Trophoblast cell (in vitro differentiated cells and primary cell): ENCODE data around the gene EEF1A2.
A peak's percentile ranks its signal among the peaks of the same experiment; 100 is the strongest.

Experiments used
- DNase-seq, 2 donors: peaks; one replicate each; pipeline ENCODE4 v3.0.0-alpha.2; 2016
- H2AFZ ChIP-seq: 2 replicates; pipeline ENCODE4 v1.6.1; 2013; ENCODE audit warnings: low read length, moderate library complexity, mild to moderate bottlenecking; ENCODE audit not compliant: insufficient read depth, poor library complexity
- H2AK5ac ChIP-seq: 2 replicates; pipeline ENCODE4 v1.6.1; 2013; ENCODE audit warnings: mild to moderate bottlenecking, low read length
- H2BK120ac ChIP-seq: 2 replicates; pipeline ENCODE4 v1.6.1; 2013; ENCODE audit warnings: low read length, mild to moderate bottlenecking, moderate library complexity; ENCODE audit not compliant: insufficient read depth, poor library complexity
- H2BK12ac ChIP-seq: 2 replicates; pipeline ENCODE4 v1.6.1; 2013; ENCODE audit warnings: mild to moderate bottlenecking, low read length, moderate library complexity
- H2BK5ac ChIP-seq: 2 replicates; pipeline ENCODE4 v1.6.1; 2013; ENCODE audit warnings: low read length, low read depth, moderate library complexity, mild to moderate bottlenecking; ENCODE audit not compliant: poor library complexity
- H3K14ac ChIP-seq: 2 replicates; pipeline ENCODE4 v1.6.1; 2013; ENCODE audit warnings: mild to moderate bottlenecking, low read length
- H3K18ac ChIP-seq: 2 replicates; pipeline ENCODE4 v1.6.1; 2013; ENCODE audit warnings: mild to moderate bottlenecking, low read length
- H3K23ac ChIP-seq: 2 replicates; pipeline ENCODE4 v1.6.1; 2013; ENCODE audit warnings: low read length
- H3K27ac ChIP-seq: 2 replicates; pipeline ENCODE4 v1.5.1; 2013; ENCODE audit warnings: low read depth, mild to moderate bottlenecking, inconsistent platforms, low read length, moderate library complexity
- H3K27me3 ChIP-seq: 2 replicates; pipeline ENCODE4 v1.6.1; 2013; ENCODE audit warnings: inconsistent platforms, mild to moderate bottlenecking, low read length, moderate library complexity; ENCODE audit not compliant: insufficient read depth
- H3K36me3 ChIP-seq, 2 experiments: 1 replicate in 1 of 2; 2 replicates in 1 of 2; pipeline ENCODE4 v1.6.1; 2013; ENCODE audit warnings: low read length in 2 of 2, mild to moderate bottlenecking in 2 of 2, moderate library complexity in 1 of 2; ENCODE audit not compliant: insufficient read depth in 2 of 2, control insufficient read depth in 1 of 2
- H3K4ac ChIP-seq: 2 replicates; pipeline ENCODE4 v1.6.1; 2013; ENCODE audit warnings: low read depth, mild to moderate bottlenecking, low read length, moderate library complexity
- H3K4me1 ChIP-seq, 2 experiments: 1 replicate in 1 of 2; 2 replicates in 1 of 2; pipeline ENCODE4 v1.6.1; 2013; ENCODE audit warnings: low read length in 2 of 2, mild to moderate bottlenecking in 2 of 2, moderate library complexity in 1 of 2; ENCODE audit not compliant: insufficient read depth in 2 of 2, control insufficient read depth in 1 of 2
- H3K4me2 ChIP-seq: 2 replicates; pipeline ENCODE4 v1.6.1; 2013; ENCODE audit warnings: inconsistent platforms, mild to moderate bottlenecking, low read length, moderate library complexity
- H3K4me3 ChIP-seq: 2 replicates; pipeline ENCODE4 v1.5.1; 2013; ENCODE audit warnings: mild to moderate bottlenecking, low read depth, low read length, inconsistent platforms
- H3K79me1 ChIP-seq: one replicate; pipeline ENCODE4 v1.6.1; 2013; ENCODE audit warnings: low read length
- H3K79me2 ChIP-seq: 2 replicates; pipeline ENCODE4 v1.6.1; 2013; ENCODE audit warnings: low read length, mild to moderate bottlenecking; ENCODE audit not compliant: control insufficient read depth, insufficient read depth, poor library complexity
- H3K9ac ChIP-seq: 2 replicates; pipeline ENCODE4 v1.6.1; 2013; ENCODE audit warnings: mild to moderate bottlenecking, low read length
- H3K9me3 ChIP-seq: 2 replicates; pipeline ENCODE4 v1.6.1; 2013; ENCODE audit warnings: low read depth, mild to moderate bottlenecking, control low read depth, inconsistent platforms, low read length; ENCODE audit not compliant: insufficient read depth
- H4K12ac ChIP-seq: 2 replicates; pipeline ENCODE4 v1.6.1; 2013; ENCODE audit warnings: low read depth, mild to moderate bottlenecking, low read length, moderate library complexity
- H4K8ac ChIP-seq: 2 replicates; pipeline ENCODE4 v1.6.1; 2013; ENCODE audit warnings: low read depth, mild to moderate bottlenecking, low read length, moderate library complexity
- H4K91ac ChIP-seq: one replicate; pipeline ENCODE4 v1.6.1; 2013; ENCODE audit warnings: low read depth, mild to moderate bottlenecking, low read length, moderate library complexity
- WGBS: extraction: QIAGEN DNeasy Blood & Tissue Kit; methylation state at CpG from one replicate; pipeline ENCODE4 v1.1.7; 2013; ENCODE audit warnings: missing lambda C conversion rate; ENCODE audit not compliant: insufficient read length, insufficient coverage; ENCODE audit errors: extremely low coverage; 5-methylcytosine and 5-hydroxymethylcytosine counted together

The EEF1A2 gene

DNA sequence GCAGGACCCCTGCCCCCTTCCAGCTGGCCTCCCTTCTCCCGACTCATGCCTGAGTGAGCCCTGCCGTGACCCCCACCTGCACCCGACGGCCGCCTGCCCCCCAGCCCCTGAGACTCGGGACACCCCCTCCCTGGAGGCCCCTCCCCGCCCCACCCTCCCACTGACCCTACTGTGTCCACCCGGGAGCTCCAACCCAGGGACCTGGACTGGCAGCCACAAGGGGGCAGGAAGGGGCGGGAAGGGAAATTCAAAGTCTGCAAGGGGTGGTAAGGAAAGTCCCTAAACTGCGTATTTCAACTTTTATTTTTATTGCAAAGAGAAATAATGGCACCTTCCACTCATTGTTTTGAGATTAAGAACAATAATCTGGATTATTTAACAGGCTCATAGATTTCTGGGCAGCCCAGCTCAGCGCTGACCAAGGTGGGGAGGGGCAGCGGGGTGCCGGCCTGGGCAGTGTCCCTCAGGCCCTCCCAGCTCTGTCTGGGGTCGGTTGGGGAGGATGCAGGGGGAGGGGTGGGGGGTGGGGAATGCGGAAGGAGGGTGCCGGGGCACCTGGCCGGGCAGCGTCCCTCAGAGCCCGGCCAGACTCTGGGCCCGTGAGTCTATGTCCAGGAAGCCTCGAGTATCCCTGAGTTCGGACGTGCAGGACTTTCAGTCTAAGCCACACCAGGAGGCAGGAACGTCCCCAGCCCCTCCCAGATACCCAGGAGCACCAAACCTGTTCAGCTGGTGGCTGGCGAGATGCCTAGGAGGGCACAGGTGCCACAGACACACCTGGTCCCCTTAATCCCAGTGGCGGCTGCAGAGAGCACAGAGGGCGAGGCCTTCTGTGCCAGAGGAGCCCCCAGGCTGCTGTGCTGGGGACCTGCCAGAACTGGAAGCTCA, 39.6 kb upstream of the EEF1A2 start:
- Histone ChIP-seq H3K36me3 (no peaks in the 10 kb centered on the region), H3K14ac (no peak overlapping the region), H3K4me3 (no peak overlapping the region), H4K91ac (no peak overlapping the region), H2AFZ (peak overlapping the region; percentile 82), H4K8ac (peak overlapping the region; percentile 46), H2BK12ac (no peak overlapping the region), H2BK5ac (no peak overlapping the region), H3K18ac (no peak overlapping the region), H3K4ac (no peak overlapping the region), H3K27me3 (no peaks in the 10 kb centered on the region), H2BK120ac (no peak overlapping the region), H4K12ac (no peak overlapping the region), H3K4me2 (peak overlapping the region; percentile 62), H3K9ac (no peak overlapping the region), H3K4me1 (peaks cover 0 to 5% of the 10 kb centered on the region in 2 experiments), H2AK5ac (no peak overlapping the region), H3K9me3 (no peaks in the 10 kb centered on the region), H3K79me2 (no peaks in the 10 kb centered on the region), H3K23ac (no peak overlapping the region), H3K79me1 (no peaks in the 10 kb centered on the region), H3K27ac (no peak overlapping the region)
- DNase-seq = peak in 1 of 2 donors; percentile 39
- WGBS = no CpG with 5 or more reads among the region's 27 CpGs

- Histone ChIP-seq H3K14ac (no peak overlapping the region), H3K36me3 (no peaks in the 10 kb centered on the region), H2BK12ac (no peak overlapping the region), H3K4me3 (no peak overlapping the region), H3K23ac (no peak overlapping the region), H4K8ac (peak overlapping the region; percentile 46), H3K79me1 (no peaks in the 10 kb centered on the region), H3K18ac (no peak overlapping the region), H3K4me2 (peak overlapping the region; percentile 62), H3K4me1 (peaks cover 0 to 5% of the 10 kb centered on the region in 2 experiments), H2AFZ (peak overlapping the region; percentile 82), H3K79me2 (no peaks in the 10 kb centered on the region), H2BK5ac (no peak overlapping the region), H3K27me3 (no peaks in the 10 kb centered on the region), H3K27ac (no peak overlapping the region), H2BK120ac (no peak overlapping the region), H3K4ac (no peak overlapping the region), H3K9ac (no peak overlapping the region), H4K12ac (peak overlapping the region; percentile 4), H4K91ac (peak overlapping the region; percentile 16), H2AK5ac (no peak overlapping the region), H3K9me3 (no peaks in the 10 kb centered on the region)
- peak; percentile 74 to 87 for DNase-seq
- no CpG with 5 or more reads among the region's 34 CpGs for WGBS
Observed at GRCh38 chr20:63537525-63538203, 38.8 kb upstream of the EEF1A2 start.

GRCh38 chr20:63536997-63537524, 38.2 kb upstream of the EEF1A2 start, which contains the start of gene PTK6:
Gene PTK6, minus strand, starts transcription at chr20:63537376. Its CDS starts 62 bp downstream, at chr20:63537314.
- H3K4me2 ChIP-seq = peak within 1 kb of the TSS; percentile 62
- H3K9ac ChIP-seq = no peak within 1 kb of the TSS
- WGBS = no CpG with 5 or more reads among the region's 29 CpGs
- H3K27me3 ChIP-seq = no peaks in the 10 kb centered on the region
- H3K36me3 ChIP-seq = no peaks in the 10 kb centered on the region
- H2BK12ac ChIP-seq = no peak within 1 kb of the TSS
- H3K23ac ChIP-seq = no peak within 1 kb of the TSS
- no peak within 1 kb of the TSS for H2AK5ac ChIP-seq
- H3K4me1 ChIP-seq = peaks cover 0 to 5% of the 10 kb centered on the region in 2 experiments
- H2BK120ac ChIP-seq = no peak within 1 kb of the TSS
- H2BK5ac ChIP-seq = no peak within 1 kb of the TSS
- H3K4me3 ChIP-seq = no peak within 1 kb of the TSS
- H2AFZ ChIP-seq = peak within 1 kb of the TSS; percentile 82
- H3K4ac ChIP-seq = no peak within 1 kb of the TSS
- H3K79me2 ChIP-seq = no peaks in the 10 kb centered on the region
- no peak within 1 kb of the TSS for H3K14ac ChIP-seq
- no peak for DNase-seq
- peak within 1 kb of the TSS; percentile 4 for H4K12ac ChIP-seq
- peaks cover 2% of the 10 kb centered on the region for H3K9me3 ChIP-seq
- peak within 1 kb of the TSS; percentile 46 for H4K8ac ChIP-seq
- H3K27ac ChIP-seq = no peak within 1 kb of the TSS
- peak within 1 kb of the TSS; percentile 16 for H4K91ac ChIP-seq
- no peaks in the 10 kb centered on the region for H3K79me1 ChIP-seq
- no peak within 1 kb of the TSS for H3K18ac ChIP-seq

GRCh38 chr20:63536241-63536977, 37.5 kb upstream of the EEF1A2 start:
- H3K27me3 ChIP-seq = no peaks in the 10 kb centered on the region
- H3K14ac ChIP-seq = no peak overlapping the region
- no peak overlapping the region for H2BK12ac ChIP-seq
- H3K36me3 ChIP-seq = no peaks in the 10 kb centered on the region
- H3K9ac ChIP-seq = no peak overlapping the region
- H3K4ac ChIP-seq = no peak overlapping the region
- no peak overlapping the region for H2BK120ac ChIP-seq
- no peaks in the 10 kb centered on the region for H3K79me1 ChIP-seq
- H4K12ac ChIP-seq = no peak overlapping the region
- H2BK5ac ChIP-seq = no peak overlapping the region
- H3K9me3 ChIP-seq = peaks cover 2% of the 10 kb centered on the region
- H3K4me2 ChIP-seq = no peak overlapping the region
- H3K79me2 ChIP-seq = no peaks in the 10 kb centered on the region
- peaks cover 0 to 5% of the 10 kb centered on the region in 2 experiments for H3K4me1 ChIP-seq
- no peak overlapping the region for H3K27ac ChIP-seq
- H4K91ac ChIP-seq = no peak overlapping the region
- no peak overlapping the region for H4K8ac ChIP-seq
- H3K23ac ChIP-seq = no peak overlapping the region
- DNase-seq = no peak
- WGBS = no CpG with 5 or more reads among the region's 35 CpGs
- H3K18ac ChIP-seq = no peak overlapping the region
- H3K4me3 ChIP-seq = no peak overlapping the region
- no peak overlapping the region for H2AK5ac ChIP-seq
- no peak overlapping the region for H2AFZ ChIP-seq
